H1 (cell line): ENCODE data around the gene ELP4. TPM values are rescaled to one million over a fixed set of nuclear protein-coding genes. Genes with fewer than 3 reads are reported as not detected.

ENCODE experiments used
- CTCF ChIA-PET: fragments of 300-600 bp; sonication (Branson Sonifier 250); formaldehyde crosslinking; loops from one replicate; lab custom pipeline; 2021; ENCODE audit not compliant: partially characterized antibody; lab: Charles Lee
- POLR2A ChIA-PET: fragments of 300-600 bp; sonication (Branson Sonifier 250); formaldehyde crosslinking; loops from one replicate; lab custom pipeline; 2021; ENCODE audit warnings: inconsistent platforms; ENCODE audit not compliant: partially characterized antibody; lab: Charles Lee
- DNase-seq, 2 experiments: peaks; one replicate each; pipeline versions ENCODE4 v3.0.0 to v3.0.0-alpha.2; 2010 to 2022; ENCODE audit warnings: low spot score in 2 of 2, low read depth in 1 of 2, mixed read lengths in 1 of 2
- FAIRE-seq: peaks from 2 replicates; lab custom pipeline; 2011; peaks lifted over from hg19 to GRCh38; lab: Jason Lieb, UNC
- H2AFZ ChIP-seq: 2 replicates; pipeline ENCODE4 v1.8.1; 2012; ENCODE audit warnings: low read length, inconsistent platforms
- H2AK5ac ChIP-seq: 2 replicates; pipeline ENCODE4 v1.6.1; 2013; ENCODE audit warnings: low read depth, low read length
- H2BK120ac ChIP-seq: replicated peaks from 2 replicates; pipeline ENCODE3; 2013; ENCODE audit warnings: low read depth, low read length, inconsistent platforms
- H2BK12ac ChIP-seq: 2 replicates; pipeline ENCODE4 v1.6.1; 2013; ENCODE audit warnings: low read depth, low read length
- H2BK15ac ChIP-seq: 2 replicates; pipeline ENCODE4 v1.6.1; 2013; ENCODE audit warnings: low read length
- H2BK20ac ChIP-seq: 2 replicates; pipeline ENCODE4 v1.6.1; 2013; ENCODE audit warnings: low read length
- H2BK5ac ChIP-seq: 2 replicates; pipeline ENCODE4 v1.6.1; 2013; ENCODE audit warnings: low read depth, low read length
- H3K14ac ChIP-seq: 2 replicates; pipeline ENCODE4 v1.6.1; 2013; ENCODE audit warnings: inconsistent platforms; ENCODE audit not compliant: insufficient read length
- H3K18ac ChIP-seq: 2 replicates; pipeline ENCODE4 v1.6.1; 2013; ENCODE audit warnings: low read length; ENCODE audit errors: extremely low read depth
- H3K23ac ChIP-seq: 2 replicates; pipeline ENCODE4 v1.6.1; 2013; ENCODE audit warnings: inconsistent platforms; ENCODE audit not compliant: insufficient read length
- H3K23me2 ChIP-seq: 2 replicates; pipeline ENCODE4 v1.6.1; 2013; ENCODE audit warnings: low read depth, low read length
- H3K27ac ChIP-seq: 2 replicates; pipeline ENCODE4 v1.6.1; 2011; ENCODE audit warnings: low read depth, low read length, inconsistent platforms
- H3K27me3 ChIP-seq, 4 experiments: replicated peaks in 1 of 4; 1 replicate in 1 of 4; 2 replicates in 3 of 4; pipeline versions ENCODE4 v1.6.1 to v1.8.1; 2011 to 2013; ENCODE audit warnings: low read length in 3 of 4, mild to moderate bottlenecking in 3 of 4, inconsistent platforms in 2 of 4, mixed read lengths in 2 of 4, moderate library complexity in 1 of 4; ENCODE audit not compliant: control insufficient read depth in 3 of 4, insufficient read depth in 3 of 4; ENCODE audit errors: extremely low read depth in 1 of 4
- H3K36me3 ChIP-seq, 4 experiments: 2 replicates each; pipeline versions ENCODE4 v1.6.1 to v1.8.1; 2011 to 2013; ENCODE audit warnings: mild to moderate bottlenecking in 4 of 4, low read length in 3 of 4, moderate library complexity in 2 of 4, control low read depth in 1 of 4, inconsistent platforms in 1 of 4; ENCODE audit not compliant: insufficient read depth in 4 of 4, control insufficient read depth in 2 of 4
- H3K4ac ChIP-seq: replicated peaks from 2 replicates; pipeline ENCODE3; 2013; ENCODE audit warnings: low read length, low read depth, mixed read lengths, inconsistent platforms; ENCODE audit not compliant: insufficient read length
- H3K4me1 ChIP-seq, 4 experiments: replicated peaks in 1 of 4; 1 replicate in 1 of 4; 2 replicates in 3 of 4; pipeline versions ENCODE4 v1.6.1 to v1.8.1; 2011 to 2013; ENCODE audit warnings: low read length in 3 of 4, inconsistent platforms in 2 of 4, mixed read lengths in 1 of 4; ENCODE audit not compliant: insufficient read depth in 4 of 4, control insufficient read depth in 3 of 4
- H3K4me2 ChIP-seq, 2 experiments: 2 replicates each; pipeline versions ENCODE4 v1.6.1 to v1.8.1; 2011 to 2013; ENCODE audit warnings: low read depth in 2 of 2, low read length in 2 of 2, control low read depth in 1 of 2, inconsistent platforms in 1 of 2, mild to moderate bottlenecking in 1 of 2; ENCODE audit not compliant: insufficient read depth in 1 of 2
- H3K4me3 ChIP-seq, 4 experiments: fragments of 200-600, 300-600 bp in 1 of 4; sonication (generic), shearing (Covaris generic), sonication (Bioruptor Twin) in 1 of 4; 2 replicates each; pipeline versions ENCODE4 v1.5.1 to v1.8.1; 2011 to 2016; ENCODE audit warnings: low read length in 4 of 4, low read depth in 3 of 4, control low read depth in 2 of 4, inconsistent platforms in 2 of 4, mild to moderate bottlenecking in 2 of 4, mixed read lengths in 1 of 4, moderate library complexity in 1 of 4; ENCODE audit not compliant: insufficient read depth in 2 of 4; ENCODE audit errors: extremely low read depth in 1 of 4
- H3K56ac ChIP-seq: replicated peaks from 2 replicates; pipeline ENCODE3; 2013; ENCODE audit warnings: low read depth, mild to moderate bottlenecking, mixed read lengths, low read length, inconsistent platforms; ENCODE audit not compliant: insufficient read length
- H3K79me1 ChIP-seq: 2 replicates; pipeline ENCODE4 v1.6.1; 2013; ENCODE audit warnings: low read depth, low read length, control low read depth
- H3K79me2 ChIP-seq, 2 experiments: 2 replicates each; pipeline versions ENCODE4 v1.6.1 to v1.8.1; 2012 to 2013; ENCODE audit warnings: low read length in 2 of 2, mild to moderate bottlenecking in 2 of 2, inconsistent platforms in 1 of 2; ENCODE audit not compliant: insufficient read depth in 2 of 2, control insufficient read depth in 1 of 2
- H3K9ac ChIP-seq, 4 experiments: replicated peaks in 1 of 4; 1 replicate in 1 of 4; 2 replicates in 3 of 4; pipeline versions ENCODE4 v1.6.1 to v1.8.1; 2011 to 2013; ENCODE audit warnings: low read depth in 3 of 4, low read length in 3 of 4, control low read depth in 2 of 4, mild to moderate bottlenecking in 2 of 4, moderate library complexity in 2 of 4, inconsistent platforms in 1 of 4; ENCODE audit errors: extremely low read depth in 1 of 4
- H3K9me3 ChIP-seq, 2 experiments: 2 replicates each; pipeline versions ENCODE4 v1.6.1 to v1.8.1; 2012 to 2013; ENCODE audit warnings: mild to moderate bottlenecking in 2 of 2, moderate library complexity in 2 of 2, control low read depth in 1 of 2, inconsistent platforms in 1 of 2, low read depth in 1 of 2, low read length in 1 of 2, mixed read lengths in 1 of 2; ENCODE audit not compliant: insufficient read depth in 2 of 2
- H4K20me1 ChIP-seq, 2 experiments: replicated peaks in 1 of 2; 2 replicates each; pipeline versions ENCODE3 to v1.8.1; 2011 to 2013; ENCODE audit warnings: inconsistent platforms in 2 of 2, low read length in 2 of 2, mild to moderate bottlenecking in 1 of 2; ENCODE audit not compliant: insufficient read depth in 2 of 2, control insufficient read depth in 1 of 2
- H4K5ac ChIP-seq: 2 replicates; pipeline ENCODE4 v1.6.1; 2013; ENCODE audit warnings: low read length, low read depth, mixed read lengths, inconsistent platforms; ENCODE audit not compliant: insufficient read length
- H4K8ac ChIP-seq: 2 replicates; pipeline ENCODE4 v1.8.0; 2013; ENCODE audit warnings: mild to moderate bottlenecking, moderate library complexity, low read length, inconsistent platforms; ENCODE audit not compliant: insufficient read depth; ENCODE audit errors: extremely low read depth
- H4K91ac ChIP-seq: replicated peaks from 2 replicates; pipeline ENCODE3; 2013; ENCODE audit warnings: low read length, mixed read lengths, inconsistent platforms; ENCODE audit not compliant: insufficient read length
- ATF2 ChIP-seq: IDR thresholded peaks from 2 replicates; pipeline ENCODE4 v1.6.1; 2012; ENCODE audit warnings: low read length, inconsistent platforms
- CHD1 ChIP-seq: IDR thresholded peaks from 2 replicates; pipeline ENCODE4 v1.6.1; 2012; ENCODE audit warnings: low read depth, low read length, improper control_type of control experiment
- CREB1 ChIP-seq: IDR thresholded peaks from 2 replicates; pipeline ENCODE4 v1.6.1; 2012; ENCODE audit warnings: inconsistent platforms
- MAFK ChIP-seq: IDR thresholded peaks from 2 replicates; pipeline ENCODE4 v1.6.1; 2012; ENCODE audit warnings: low read depth, mild to moderate bottlenecking, improper control_type of control experiment, low read length
- RAD21 ChIP-seq, 2 experiments: IDR thresholded peaks in 1 of 2; conservative IDR thresholded peaks in 1 of 2; 2 replicates each; pipeline ENCODE4 v1.6.1; 2011; ENCODE audit warnings: low read depth in 2 of 2, low read length in 2 of 2, improper control_type of control experiment in 1 of 2, inconsistent platforms in 1 of 2, mild to moderate bottlenecking in 1 of 2, moderate library complexity in 1 of 2
- RNF2 ChIP-seq: fragments of 200-900, 300-1000 bp; sonication (generic); IDR thresholded peaks from 2 replicates; pipeline ENCODE4 v1.7.1; 2016; ENCODE audit warnings: borderline replicate concordance, low read depth, mild to moderate bottlenecking, antibody characterized with exemption, low read length; ENCODE audit not compliant: poor library complexity, severe bottlenecking; ENCODE audit errors: missing control alignments
- SP1 ChIP-seq: IDR thresholded peaks from 2 replicates; pipeline ENCODE4 v1.6.1; 2011; ENCODE audit warnings: low read depth, low read length
- TAF7 ChIP-seq: optimal IDR thresholded peaks from 2 replicates; pipeline ENCODE3; 2011; ENCODE audit warnings: low read depth, mild to moderate bottlenecking, inconsistent platforms, low read length, moderate library complexity, borderline replicate concordance
- WGBS, 2 experiments: shearing (Covaris generic) in 1 of 2; methylation state at CpG; one replicate each; pipeline versions ENCODE4 v1.1.6 to v1.1.7; 2013 to 2015; ENCODE audit warnings: low lambda C conversion rate in 2 of 2, mixed read lengths in 2 of 2, inconsistent platforms in 1 of 2, low coverage in 1 of 2, missing lambda C conversion rate in 1 of 2; ENCODE audit not compliant: insufficient replicate concordance in 2 of 2, insufficient coverage in 1 of 2, insufficient read length in 1 of 2; ENCODE audit errors: extremely low coverage in 1 of 2, missing lambda C conversion rate in 1 of 2; 5-methylcytosine and 5-hydroxymethylcytosine counted together
- polyA plus RNA-seq, 7 experiments: library from polyadenylated mRNA; depleted of rRNA in 3 of 7; stranded (reverse) in 5 of 7; unstranded in 2 of 7; fragments of >200 nt in 5 of 7; fragments of 200-250 nt in 2 of 7; gene quantifications; 1 replicate in 5 of 7; 2 replicates in 1 of 7; 4 replicates in 1 of 7; pipeline versions ENCODE4 v1.2.1 to v1.2.3, GENCODE V29; 2011 to 2013; ENCODE audit warnings: missing spikeins in 2 of 7, mixed read lengths in 2 of 7
- total RNA-seq: library from RNA; stranded (reverse); fragmentation: NEBNext Ultra II Directional; extraction: Animal tissue kit (Norgen Biotek cat#: 25700); gene quantifications from 2 replicates; pipeline ENCODE4 v1.2.1, GENCODE V29; 2021

Gene ELP4
- total and polyA plus RNA-seq, 2 of the 8 experiments (the other 6 are each of a cell fraction or from before 2014, with no cell fraction given): 14.0 to 18.6 TPM

- DNase-seq: no peak
- FAIRE-seq: no peak
- H3K79me1 ChIP-seq: no peaks in the 10 kb centered on the region
- H2AK5ac ChIP-seq: no peak overlapping the region
- H3K23me2 ChIP-seq: no peaks in the 10 kb centered on the region
- ChIA-PET CTCF (interaction anchor here (0.8 to 2.0 kb wide), 4 partner anchors 10 to 698 kb away, joined by 3 to 9 read pairs (median 4); no protein-coding TSS in a partner anchor), POLR2A (no interaction called here)
- H3K4me1 ChIP-seq: no peaks in the 10 kb centered on the region
- H3K4me3 ChIP-seq: no peak overlapping the region
- no peak overlapping the region for H2AFZ ChIP-seq
- no peak overlapping the region for H2BK15ac ChIP-seq
- H3K79me2 ChIP-seq: peaks cover 0 to 27% of the 10 kb centered on the region in 2 experiments; a peak in 2 of 4 replicates
- WGBS, 2 experiments: 80% methylated on average over 6 of the region's 6 CpGs; no CpG with 5 or more reads in 1 of the 2 experiments
- no peaks in the 10 kb centered on the region; a peak in 1 of 8 replicates for H3K36me3 ChIP-seq
- H4K91ac ChIP-seq: no peak overlapping the region
- H3K9ac ChIP-seq: no peak overlapping the region
- no peaks in the 10 kb centered on the region for H3K27me3 ChIP-seq
- no peaks in the 10 kb centered on the region for H3K9me3 ChIP-seq
- no peak overlapping the region for H2BK120ac ChIP-seq
- no peak overlapping the region for H2BK20ac ChIP-seq
- no peak overlapping the region for H2BK12ac ChIP-seq
- no peak overlapping the region for H3K14ac ChIP-seq
- no peak overlapping the region; the same call in 1 of the 2 replicates for H4K8ac ChIP-seq
- no peak overlapping the region for H3K4me2 ChIP-seq
- no peak overlapping the region for H3K4ac ChIP-seq
- TF ChIP-seq CHD1: no peak
- no peak for TF ChIP-seq RNF2
- no peak for TF ChIP-seq TAF7
- no peak for TF ChIP-seq ATF2
- TF ChIP-seq CREB1: no peak
- TF ChIP-seq RAD21 (IDR thresholded peaks at IDR 0.05 in 1 of 2, conservative IDR thresholded peaks at IDR 0.05 in 1 of 2; ENCODE audit: low read depth in 2 of 2, low read length in 2 of 2): no peak
- TF ChIP-seq MAFK: no peak
- TF ChIP-seq SP1: no peak
- H3K56ac ChIP-seq: no peak overlapping the region
- H4K20me1 ChIP-seq: no peaks in the 10 kb centered on the region
- no peak overlapping the region for H3K18ac ChIP-seq
- H2BK5ac ChIP-seq: no peak overlapping the region
- no peak overlapping the region for H3K27ac ChIP-seq
- no peak overlapping the region for H3K23ac ChIP-seq
- H4K5ac ChIP-seq: no peak overlapping the region
Observed at GRCh38 chr11:31477528-31478222, 31.9 kb upstream of the ELP4 start.
